ENCODE results near the gene INTS1.

- TF ChIP-seq POLR2A (IDR thresholded peaks at IDR 0.05) (no peak), EP300 (IDR thresholded peaks at IDR 0.05) (no peak), POLR2AphosphoS5 (IDR thresholded peaks at IDR 0.05) (no peak)
- TF ChIP-seq, protein P1, sequence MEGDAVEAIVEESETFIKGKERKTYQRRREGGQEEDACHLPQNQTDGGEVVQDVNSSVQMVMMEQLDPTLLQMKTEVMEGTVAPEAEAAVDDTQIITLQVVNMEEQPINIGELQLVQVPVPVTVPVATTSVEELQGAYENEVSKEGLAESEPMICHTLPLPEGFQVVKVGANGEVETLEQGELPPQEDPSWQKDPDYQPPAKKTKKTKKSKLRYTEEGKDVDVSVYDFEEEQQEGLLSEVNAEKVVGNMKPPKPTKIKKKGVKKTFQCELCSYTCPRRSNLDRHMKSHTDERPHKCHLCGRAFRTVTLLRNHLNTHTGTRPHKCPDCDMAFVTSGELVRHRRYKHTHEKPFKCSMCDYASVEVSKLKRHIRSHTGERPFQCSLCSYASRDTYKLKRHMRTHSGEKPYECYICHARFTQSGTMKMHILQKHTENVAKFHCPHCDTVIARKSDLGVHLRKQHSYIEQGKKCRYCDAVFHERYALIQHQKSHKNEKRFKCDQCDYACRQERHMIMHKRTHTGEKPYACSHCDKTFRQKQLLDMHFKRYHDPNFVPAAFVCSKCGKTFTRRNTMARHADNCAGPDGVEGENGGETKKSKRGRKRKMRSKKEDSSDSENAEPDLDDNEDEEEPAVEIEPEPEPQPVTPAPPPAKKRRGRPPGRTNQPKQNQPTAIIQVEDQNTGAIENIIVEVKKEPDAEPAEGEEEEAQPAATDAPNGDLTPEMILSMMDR (IDR thresholded peaks at IDR 0.05): no peak
These were observed 81.5 kb downstream of the INTS1 start for GRCh38 chr7:1422512-1423263.
